ENCODE data around the gene SNAPC5. TPM values are rescaled to one million over a fixed set of nuclear protein-coding genes. Genes with fewer than 3 reads are reported as not detected.

The SNAPC5 gene
- total and polyA plus RNA-seq, 4 donors: 22.0 to 44.7 (median 40.5) TPM

Small RNAs within 50 kb of the gene (small RNA-seq; reads per million reads assigned to genes)
- gene MIR4512 (ENCODE audit: low replicate concordance) (not detected), gene RF01159 (ENCODE audit: low replicate concordance) (not detected), gene SNORD16 (ENCODE audit: low replicate concordance) (not detected), gene SNORD18A (ENCODE audit: low replicate concordance) (not detected), gene SNORD18B (ENCODE audit: low replicate concordance) (not detected), gene SNORD18C (ENCODE audit: low replicate concordance) (not detected)

Other genes starting within 250 kb of the SNAPC5 start
- 1 to 10 TPM; 6.2 to 7.8 TPM for gene MEGF11, start 244.0 kb downstream of the SNAPC5 start, total RNA-seq
- 10 to 100 TPM; 20.3 TPM for gene MEGF11, start 244.0 kb downstream of the SNAPC5 start, polyA plus RNA-seq (ENCODE audit: insufficient read length in 2 of 2)
- gene DIS3L, start 204.2 kb downstream of the SNAPC5 start, total RNA-seq: 10 to 100 TPM; 46.8 to 54.2 TPM
- gene DIS3L, start 204.2 kb downstream of the SNAPC5 start, polyA plus RNA-seq (ENCODE audit: insufficient read length in 2 of 2): 10 to 100 TPM; 43.4 to 45.3 TPM
- 10 to 100 TPM; 14.4 to 17.7 TPM for gene TIPIN, start 141.1 kb downstream of the SNAPC5 start, total RNA-seq
- gene TIPIN, start 141.1 kb downstream of the SNAPC5 start, polyA plus RNA-seq (ENCODE audit: insufficient read length in 2 of 2): 10 to 100 TPM; 10.7 to 11.2 TPM
- gene MAP2K1, start 110.8 kb downstream of the SNAPC5 start, total RNA-seq: 10 to 100 TPM; 42.8 to 58.3 TPM
- gene MAP2K1, start 110.8 kb downstream of the SNAPC5 start, polyA plus RNA-seq (ENCODE audit: insufficient read length in 2 of 2): 100 to 1,000 TPM; 100 to 103 TPM
- gene RPL4, start 7.1 kb upstream of the SNAPC5 start, total RNA-seq: 1,000 to 10,000 TPM; 1,568 to 3,918 TPM
- gene RPL4, start 7.1 kb upstream of the SNAPC5 start, polyA plus RNA-seq (ENCODE audit: insufficient read length in 2 of 2): 1,000 to 10,000 TPM; 2,267 to 2,291 TPM
- 10 to 100 TPM; 17.7 to 19.0 TPM for gene ZWILCH, start 7.6 kb upstream of the SNAPC5 start, total RNA-seq
- gene ZWILCH, start 7.6 kb upstream of the SNAPC5 start, polyA plus RNA-seq (ENCODE audit: insufficient read length in 2 of 2): 10 to 100 TPM; 20.6 to 22.8 TPM
- under 1 TPM; 0.10 to 0.33 TPM for gene LCTL, start 68.2 kb upstream of the SNAPC5 start, total RNA-seq
- under 1 TPM; 0.43 to 0.54 TPM for gene LCTL, start 68.2 kb upstream of the SNAPC5 start, polyA plus RNA-seq (ENCODE audit: insufficient read length in 2 of 2)
- gene SMAD6, start 204.5 kb upstream of the SNAPC5 start, total RNA-seq: 10 to 100 TPM in 1 of 2 donors, 1 to 10 TPM in 1; 8.6 to 22.0 TPM
- 10 to 100 TPM in 1 of 2 donors, 1 to 10 TPM in 1; 7.7 to 12.0 TPM for gene SMAD6, start 204.5 kb upstream of the SNAPC5 start, polyA plus RNA-seq (ENCODE audit: insufficient read length in 2 of 2)